Neural progenitor cell (in vitro differentiated cells): ENCODE data around the gene KIAA0232. TPM values are rescaled to one million over a fixed set of nuclear protein-coding genes. Genes with fewer than 3 reads are reported as not detected.
A peak's percentile ranks its signal among the peaks of the same experiment; 100 is the strongest.

ENCODE experiments used
- DNase-seq: peaks from one replicate; pipeline ENCODE4 v3.0.0-alpha.2; 2016; ENCODE audit warnings: low spot score
- H2AFZ ChIP-seq: fragments of 200-600 bp; sonication (generic); replicated peaks from 2 replicates; pipeline ENCODE4 v1.6.1; 2016; ENCODE audit warnings: antibody characterized with exemption
- H3F3A ChIP-seq: fragments of 200-600 bp; sonication (generic); 2 replicates; pipeline ENCODE4 v1.6.1; 2016; ENCODE audit warnings: antibody characterized with exemption, low read depth
- H3K27ac ChIP-seq: fragments of 200-600 bp; sonication (generic); 2 replicates; pipeline ENCODE4 v1.5.1; 2016; ENCODE audit warnings: mild to moderate bottlenecking
- H3K27me3 ChIP-seq: fragments of 200-600 bp; sonication (generic); 2 replicates; pipeline ENCODE4 v1.6.1; 2016; ENCODE audit warnings: mild to moderate bottlenecking, moderate library complexity
- H3K36me3 ChIP-seq: fragments of 200-600 bp; sonication (generic); 2 replicates; pipeline ENCODE4 v1.5.1; 2016
- H3K4me1 ChIP-seq: fragments of 200-600 bp; sonication (generic); 2 replicates; pipeline ENCODE4 v1.6.1; 2016; ENCODE audit warnings: mixed run types
- H3K4me2 ChIP-seq: fragments of 200-600 bp; sonication (generic); 2 replicates; pipeline ENCODE4 v1.6.1; 2016
- H3K4me3 ChIP-seq: fragments of 200-600 bp; sonication (generic); 2 replicates; pipeline ENCODE4 v1.5.1; 2016
- H3K79me2 ChIP-seq: fragments of 200-600 bp; sonication (generic); 2 replicates; pipeline ENCODE4 v1.6.1; 2016; ENCODE audit warnings: low read depth
- H3K9ac ChIP-seq: fragments of 200-600 bp; sonication (generic); 2 replicates; pipeline ENCODE4 v1.6.1; 2016
- H3K9me3 ChIP-seq: fragments of 200-600 bp; sonication (generic); 2 replicates; pipeline ENCODE4 v1.5.1; 2016; ENCODE audit warnings: low read depth
- H4K20me1 ChIP-seq: fragments of 200-600 bp; sonication (generic); 2 replicates; pipeline ENCODE4 v1.6.1; 2016; ENCODE audit warnings: low read depth
- H3K27ac Mint-ChIP-seq: 3 replicates; pipeline ENCODE4 v1.8.0; 2021; ENCODE audit warnings: mixed read lengths
- H3K27me3 Mint-ChIP-seq: 2 replicates; pipeline ENCODE4 v1.8.0; 2022; ENCODE audit warnings: low read depth, mild to moderate bottlenecking, inconsistent platforms, moderate library complexity, mixed read lengths; ENCODE audit not compliant: insufficient read depth
- H3K36me3 Mint-ChIP-seq: 3 replicates; pipeline ENCODE4 v1.8.0; 2021; ENCODE audit warnings: mixed read lengths
- H3K4me1 Mint-ChIP-seq: 3 replicates; pipeline ENCODE4 v1.8.0; 2021; ENCODE audit warnings: mixed read lengths
- H3K4me3 Mint-ChIP-seq: 3 replicates; pipeline ENCODE4 v1.8.0; 2021; ENCODE audit warnings: mild to moderate bottlenecking, moderate library complexity, mixed read lengths
- H3K9me3 Mint-ChIP-seq: 3 replicates; pipeline ENCODE4 v1.8.0; 2020; ENCODE audit warnings: mixed read lengths
- CTCF ChIP-seq: fragments of 200-600 bp; sonication (generic); IDR thresholded peaks from 2 replicates; pipeline ENCODE4 v1.5.1; 2017; ENCODE audit warnings: antibody characterized with exemption, mild to moderate bottlenecking
- EZH2 ChIP-seq: fragments of 200-600 bp; sonication (generic); IDR thresholded peaks from 2 replicates; pipeline ENCODE4 v1.6.1; 2017; ENCODE audit warnings: antibody characterized with exemption, mild to moderate bottlenecking, moderate library complexity
- EZH2phosphoT487 ChIP-seq: fragments of 200-600 bp; sonication (generic); IDR thresholded peaks from 2 replicates; pipeline ENCODE4 v1.6.1; 2017; ENCODE audit warnings: antibody characterized with exemption
- total RNA-seq: library from RNA; depleted of rRNA; stranded (reverse); fragments of >200 nt; gene quantifications from 2 replicates; pipeline ENCODE4 v1.2.3, GENCODE V29; 2015; ENCODE audit warnings: low replicate concordance

Gene KIAA0232
- total RNA-seq, 1 donor from 2014 or later = 42.9 TPM

GRCh38 chr4:6813725-6814124 is 31.2 kb downstream of the KIAA0232 start:
- DNase-seq = no peak
- Mint-ChIP-seq H3K27me3 (no peaks in the 10 kb centered on the region), H3K36me3 (peaks cover 59% of the 10 kb centered on the region), H3K9me3 (peaks cover 56% of the 10 kb centered on the region), H3K4me3 (no peak overlapping the region), H3K4me1 (no peaks in the 10 kb centered on the region), H3K27ac (no peak overlapping the region)
- peaks cover 100% of the 10 kb centered on the region for H3K79me2 ChIP-seq
- H3F3A ChIP-seq = peaks cover 24% of the 10 kb centered on the region
- H2AFZ ChIP-seq = no peak overlapping the region
- H3K9me3 ChIP-seq = peaks cover 8% of the 10 kb centered on the region
- no peak overlapping the region for H3K4me3 ChIP-seq
- TF ChIP-seq CTCF (no peak), EZH2 (no peak), EZH2phosphoT487 (no peak)
- no peaks in the 10 kb centered on the region for H3K4me1 ChIP-seq
- H3K36me3 ChIP-seq = peaks cover 9% of the 10 kb centered on the region
- peaks cover 29% of the 10 kb centered on the region for H4K20me1 ChIP-seq
- no peak overlapping the region for H3K27ac ChIP-seq
- no peak overlapping the region for H3K4me2 ChIP-seq
- no peak overlapping the region for H3K9ac ChIP-seq
- H3K27me3 ChIP-seq = no peaks in the 10 kb centered on the region

DNA sequence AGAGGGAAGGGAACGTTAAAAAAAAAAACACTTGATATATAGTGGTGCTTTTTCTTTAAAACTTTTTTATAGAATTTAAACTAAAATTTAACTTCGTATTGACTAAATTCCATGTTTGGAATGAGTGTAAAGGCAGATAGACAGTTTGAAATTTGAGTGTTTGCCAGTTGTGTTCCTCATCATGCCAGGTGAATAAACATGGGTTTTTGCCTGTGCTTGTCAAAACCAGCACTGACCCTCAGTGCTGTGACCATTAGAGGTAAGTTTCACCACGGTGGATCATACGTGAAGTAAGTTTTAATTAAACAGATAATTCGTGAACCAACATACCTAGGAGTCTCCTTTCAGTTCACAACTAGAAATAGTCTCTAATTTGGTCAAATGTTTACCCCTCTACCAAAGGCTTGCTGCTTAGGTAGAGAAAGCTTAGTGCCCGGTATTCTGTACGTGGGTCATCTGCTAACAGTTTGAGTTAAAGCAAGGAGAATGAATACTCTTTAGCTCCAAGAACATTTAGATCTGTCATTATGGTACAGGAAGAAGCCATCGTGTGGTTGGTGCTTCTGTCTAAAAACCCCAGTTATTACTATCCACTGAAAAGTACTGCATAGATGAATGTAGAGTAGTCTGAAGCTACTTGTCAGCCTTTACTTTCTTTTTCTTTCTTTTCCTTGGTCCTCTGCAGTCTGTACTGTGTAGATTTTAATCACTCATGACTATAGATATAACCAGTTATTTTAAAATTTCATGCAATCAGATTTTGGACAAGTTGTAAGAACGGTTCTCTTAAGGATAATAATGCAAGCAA is 32.7 kb downstream of the KIAA0232 start:
- Histone ChIP-seq H3K9ac (no peak overlapping the region), H3K36me3 (peaks cover 18% of the 10 kb centered on the region), H3K4me2 (no peak overlapping the region), H3K27ac (peak overlapping the region; percentile 16), H3K4me1 (no peaks in the 10 kb centered on the region), H3K27me3 (no peaks in the 10 kb centered on the region), H4K20me1 (peaks cover 16% of the 10 kb centered on the region), H3K4me3 (no peak overlapping the region), H3K79me2 (peaks cover 100% of the 10 kb centered on the region), H3F3A (peaks cover 20% of the 10 kb centered on the region), H3K9me3 (peaks cover 22% of the 10 kb centered on the region), H2AFZ (no peak overlapping the region)
- H3K36me3 Mint-ChIP-seq = peaks cover 61% of the 10 kb centered on the region
- no peak overlapping the region for H3K27ac Mint-ChIP-seq
- TF ChIP-seq EZH2 (no peak), EZH2phosphoT487 (no peak), CTCF (no peak)
- no peaks in the 10 kb centered on the region for H3K27me3 Mint-ChIP-seq
- H3K4me3 Mint-ChIP-seq = no peak overlapping the region
- peaks cover 60% of the 10 kb centered on the region for H3K9me3 Mint-ChIP-seq
- DNase-seq = no peak
- no peaks in the 10 kb centered on the region for H3K4me1 Mint-ChIP-seq

- Histone ChIP-seq H3K27me3 (no peaks in the 10 kb centered on the region), H3K9ac (no peak overlapping the region), H3F3A (peaks cover 19% of the 10 kb centered on the region), H3K36me3 (peaks cover 23% of the 10 kb centered on the region), H4K20me1 (peaks cover 3% of the 10 kb centered on the region), H3K9me3 (peaks cover 30% of the 10 kb centered on the region), H3K4me3 (no peak overlapping the region), H2AFZ (no peak overlapping the region), H3K4me2 (no peak overlapping the region), H3K79me2 (peaks cover 94% of the 10 kb centered on the region), H3K4me1 (no peaks in the 10 kb centered on the region), H3K27ac (no peak overlapping the region)
- no peak for DNase-seq
- peaks cover 55% of the 10 kb centered on the region for H3K36me3 Mint-ChIP-seq
- TF ChIP-seq CTCF (no peak), EZH2phosphoT487 (no peak), EZH2 (no peak)
- H3K27me3 Mint-ChIP-seq = no peaks in the 10 kb centered on the region
- H3K4me3 Mint-ChIP-seq = no peak overlapping the region
- H3K9me3 Mint-ChIP-seq = peaks cover 62% of the 10 kb centered on the region
- H3K27ac Mint-ChIP-seq = no peak overlapping the region
- no peaks in the 10 kb centered on the region for H3K4me1 Mint-ChIP-seq
Measured at GRCh38 chr4:6819295-6819694, 36.8 kb downstream of the KIAA0232 start.
